GM12878 (cell line): ENCODE data around the gene MYRFL.

Experiments used
- BACH1 ChIP-seq: fragments of 450-650 bp; IDR thresholded peaks from 2 replicates; pipeline ENCODE4 v1.6.1; 2017; ENCODE audit warnings: mild to moderate bottlenecking, borderline replicate concordance
- E2F8 ChIP-seq: fragments of 450-650 bp; IDR thresholded peaks from 2 replicates; pipeline ENCODE4 v1.6.1; 2018; ENCODE audit warnings: mild to moderate bottlenecking, low read depth, moderate library complexity; ENCODE audit not compliant: partially characterized antibody
- ESRRA ChIP-seq: IDR thresholded peaks from 2 replicates; pipeline ENCODE4 v1.6.1; 2012; ENCODE audit warnings: mild to moderate bottlenecking, low read length, improper control_type of control experiment
- EZH2 ChIP-seq: IDR thresholded peaks from 2 replicates; pipeline ENCODE4 v1.6.1; 2012; ENCODE audit warnings: low read depth, mild to moderate bottlenecking, control low read depth, inconsistent platforms, low read length, borderline replicate concordance; ENCODE audit not compliant: control insufficient read depth
- FOXM1 ChIP-seq: IDR thresholded peaks from 2 replicates; pipeline ENCODE4 v1.6.1; 2012; ENCODE audit warnings: low read depth, mild to moderate bottlenecking, inconsistent platforms, low read length, moderate library complexity
- HDAC2 ChIP-seq: fragments of 200-600 bp; sonication (generic); IDR thresholded peaks from 2 replicates; pipeline ENCODE4 v1.6.1; 2017
- KDM1A ChIP-seq: fragments of 200-600 bp; sonication (generic); IDR thresholded peaks from 2 replicates; pipeline ENCODE4 v1.6.1; 2016; ENCODE audit warnings: borderline replicate concordance
- NR2C2 ChIP-seq: IDR thresholded peaks from 2 replicates; pipeline ENCODE4 v1.6.1; 2011; ENCODE audit warnings: borderline replicate concordance, low read depth; ENCODE audit not compliant: control insufficient read depth, insufficient read length
- SIN3A ChIP-seq: IDR thresholded peaks from 2 replicates; pipeline ENCODE4 v1.6.1; 2012; ENCODE audit warnings: low read depth, low read length, improper control_type of control experiment
- SP1 ChIP-seq: IDR thresholded peaks from one replicate; pipeline ENCODE4 v1.6.1; 2011; ENCODE audit warnings: low read depth, low read length
- ZBTB40 ChIP-seq: fragments of 450-650 bp; IDR thresholded peaks from 2 replicates; pipeline ENCODE4 v1.6.1; 2016; ENCODE audit warnings: mild to moderate bottlenecking, moderate library complexity, borderline replicate concordance
- TF ChIP-seq, protein P1 (sequence below), 3 experiments: IDR thresholded peaks in 2 of 3; conservative IDR thresholded peaks in 1 of 3; 2 replicates each; pipeline ENCODE4 v1.5.1; 2011; ENCODE audit warnings: low read depth in 3 of 3, low read length in 3 of 3, mild to moderate bottlenecking in 3 of 3, control low read depth in 2 of 3, moderate library complexity in 2 of 3, inconsistent platforms in 1 of 3, mixed read lengths in 1 of 3; ENCODE audit not compliant: control insufficient read depth in 2 of 3, insufficient read depth in 1 of 3; ENCODE audit errors: extremely low read depth in 1 of 3
- TF ChIP-seq, protein P2 (sequence below): fragments of 450-650 bp; IDR thresholded peaks from 2 replicates; pipeline ENCODE4 v1.6.1; 2016; ENCODE audit warnings: mild to moderate bottlenecking

DNA sequence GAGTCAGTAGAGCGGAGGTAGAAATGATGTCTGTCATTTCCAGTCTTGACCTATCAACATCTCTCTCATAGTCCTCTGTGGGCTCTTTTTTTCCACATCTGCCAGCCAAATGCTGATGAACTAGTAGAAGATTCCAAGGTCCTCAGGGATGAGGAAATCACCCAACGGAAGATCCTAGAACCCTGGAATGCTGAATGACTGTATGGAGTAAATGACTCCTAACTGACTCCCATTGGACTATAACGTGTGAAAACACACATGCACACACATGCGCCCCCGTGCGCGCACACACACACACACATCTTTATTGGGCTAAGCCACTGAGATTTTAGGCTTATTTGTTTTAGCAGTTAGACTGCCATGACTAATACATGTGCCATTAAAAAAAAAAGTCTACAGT, 159.2 kb downstream of the MYRFL start:
- TF ChIP-seq, protein P1, sequence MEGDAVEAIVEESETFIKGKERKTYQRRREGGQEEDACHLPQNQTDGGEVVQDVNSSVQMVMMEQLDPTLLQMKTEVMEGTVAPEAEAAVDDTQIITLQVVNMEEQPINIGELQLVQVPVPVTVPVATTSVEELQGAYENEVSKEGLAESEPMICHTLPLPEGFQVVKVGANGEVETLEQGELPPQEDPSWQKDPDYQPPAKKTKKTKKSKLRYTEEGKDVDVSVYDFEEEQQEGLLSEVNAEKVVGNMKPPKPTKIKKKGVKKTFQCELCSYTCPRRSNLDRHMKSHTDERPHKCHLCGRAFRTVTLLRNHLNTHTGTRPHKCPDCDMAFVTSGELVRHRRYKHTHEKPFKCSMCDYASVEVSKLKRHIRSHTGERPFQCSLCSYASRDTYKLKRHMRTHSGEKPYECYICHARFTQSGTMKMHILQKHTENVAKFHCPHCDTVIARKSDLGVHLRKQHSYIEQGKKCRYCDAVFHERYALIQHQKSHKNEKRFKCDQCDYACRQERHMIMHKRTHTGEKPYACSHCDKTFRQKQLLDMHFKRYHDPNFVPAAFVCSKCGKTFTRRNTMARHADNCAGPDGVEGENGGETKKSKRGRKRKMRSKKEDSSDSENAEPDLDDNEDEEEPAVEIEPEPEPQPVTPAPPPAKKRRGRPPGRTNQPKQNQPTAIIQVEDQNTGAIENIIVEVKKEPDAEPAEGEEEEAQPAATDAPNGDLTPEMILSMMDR (IDR thresholded peaks at IDR 0.05 in 2 of 3, conservative IDR thresholded peaks at IDR 0.05 in 1 of 3; ENCODE audit: control insufficient read depth in 2 of 3, extremely low read depth in 1 of 3, insufficient read depth in 1 of 3, low read depth in 3 of 3, low read length in 3 of 3) = no peak
- TF ChIP-seq NR2C2 (no peak), EZH2 (no peak), SIN3A (no peak), HDAC2 (no peak), FOXM1 (no peak), KDM1A (no peak), ESRRA (no peak), SP1 (no peak), BACH1 (no peak), ZBTB40 (no peak), E2F8 (no peak)
- TF ChIP-seq, protein P2, sequence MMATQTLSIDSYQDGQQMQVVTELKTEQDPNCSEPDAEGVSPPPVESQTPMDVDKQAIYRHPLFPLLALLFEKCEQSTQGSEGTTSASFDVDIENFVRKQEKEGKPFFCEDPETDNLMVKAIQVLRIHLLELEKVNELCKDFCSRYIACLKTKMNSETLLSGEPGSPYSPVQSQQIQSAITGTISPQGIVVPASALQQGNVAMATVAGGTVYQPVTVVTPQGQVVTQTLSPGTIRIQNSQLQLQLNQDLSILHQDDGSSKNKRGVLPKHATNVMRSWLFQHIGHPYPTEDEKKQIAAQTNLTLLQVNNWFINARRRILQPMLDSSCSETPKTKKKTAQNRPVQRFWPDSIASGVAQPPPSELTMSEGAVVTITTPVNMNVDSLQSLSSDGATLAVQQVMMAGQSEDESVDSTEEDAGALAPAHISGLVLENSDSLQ = no peak
